ENCODE measurements around the gene TRAPPC5. TPM values are rescaled to one million over a fixed set of nuclear protein-coding genes. Genes with fewer than 3 reads are reported as not detected.

The TRAPPC5 gene
- total and polyA plus RNA-seq, 10 of the 15 experiments (the other 5 are each of a cell fraction or from before 2014, with no cell fraction given), result 4.2 to 210 (median 89.1) TPM

GRCh38 chr19:7637374-7638256 lies 43.0 kb upstream of the TRAPPC5 start:
- RAD21 ChIA-PET (ENCODE audit: unreplicated experiment), result interaction anchor here (0.6 to 1.6 kb wide), 7 partner anchors 68 to 292 kb away, joined by 3 to 6 read pairs (median 3); no protein-coding TSS in a partner anchor
- CTCF ChIA-PET, result interaction anchor here (0.6 to 2.2 kb wide), 6 partner anchors 8 to 270 kb away, joined by 3 to 12 read pairs (median 5); no protein-coding TSS in a partner anchor
- FAIRE-seq (no peak), DNase-seq (ENCODE audit: low read depth, low spot score) (no peak), ATAC-seq (peak; percentile 65)
- intact Hi-C loops (cut with micrococcal nuclease; ENCODE audit: unreplicated experiment), result no loop called here
- peak overlapping the region; percentile 75 for H3K27ac ChIP-seq (ENCODE audit: control insufficient read depth, insufficient read depth)
- SMC1A ChIA-PET (ENCODE audit: uncharacterized antibody, unreplicated experiment), result interaction anchor here (0.7 to 1.4 kb wide), 5 partner anchors 8 to 270 kb away, joined by 3 to 4 read pairs (median 4); partner anchors contain the start of genes PET100 and XAB2
- H3K36me3 ChIP-seq (ENCODE audit: control insufficient read depth in 2 of 2, insufficient read depth in 2 of 2, low read length in 1 of 2), result peaks cover 0 to 7% of the 10 kb centered on the region in 2 experiments; a peak in 1 of 4 replicates
- H3K79me2 ChIP-seq (ENCODE audit: control insufficient read depth, insufficient read depth, low read length), result peaks cover 18% of the 10 kb centered on the region
- WGBS (ENCODE audit: insufficient coverage, insufficient replicate concordance, low lambda C conversion rate, missing lambda C conversion rate), result 31% methylated on average over 30 of the region's 30 CpGs
- H3K4me2 ChIP-seq (ENCODE audit: control insufficient read depth, insufficient read depth), result peak overlapping the region; percentile 93
- TSS peak; percentile 63 for BruUV-seq (replicated peaks)
- in situ Hi-C loops (cut with MboI), result no loop called here
- H3K9ac ChIP-seq (ENCODE audit: control insufficient read depth, insufficient read depth, low read length), result peak overlapping the region; percentile 97
- H3K4me3 ChIP-seq, result peak overlapping the region; percentile 99
- POLR2A ChIA-PET, result interaction anchor here (0.5 to 1.8 kb wide), 7 partner anchors 19 to 832 kb away, joined by 3 to 6 read pairs (median 3); partner anchors contain the start of gene MAP2K7
- H4K20me1 ChIP-seq (ENCODE audit: control insufficient read depth, insufficient read depth), result no peaks in the 10 kb centered on the region
- H3K4me1 ChIP-seq (ENCODE audit: control insufficient read depth, insufficient read depth, low read length), result peaks cover 14% of the 10 kb centered on the region
- no peak for TF ChIP-seq EED (IDR thresholded peaks at IDR 0.05; ENCODE audit: low read depth)
- TF ChIP-seq, protein P1, sequence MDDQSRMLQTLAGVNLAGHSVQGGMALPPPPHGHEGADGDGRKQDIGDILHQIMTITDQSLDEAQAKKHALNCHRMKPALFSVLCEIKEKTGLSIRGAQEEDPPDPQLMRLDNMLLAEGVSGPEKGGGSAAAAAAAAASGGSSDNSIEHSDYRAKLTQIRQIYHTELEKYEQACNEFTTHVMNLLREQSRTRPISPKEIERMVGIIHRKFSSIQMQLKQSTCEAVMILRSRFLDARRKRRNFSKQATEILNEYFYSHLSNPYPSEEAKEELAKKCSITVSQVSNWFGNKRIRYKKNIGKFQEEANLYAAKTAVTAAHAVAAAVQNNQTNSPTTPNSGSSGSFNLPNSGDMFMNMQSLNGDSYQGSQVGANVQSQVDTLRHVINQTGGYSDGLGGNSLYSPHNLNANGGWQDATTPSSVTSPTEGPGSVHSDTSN (IDR thresholded peaks at IDR 0.05; ENCODE audit: insufficient replicate concordance, low read depth, low read length), result no peak
- TF ChIP-seq YY1 (IDR thresholded peaks at IDR 0.05; ENCODE audit: low read depth, low read length), result no peak
- no peak for TF ChIP-seq PKNOX1 (IDR thresholded peaks at IDR 0.05)
- TF ChIP-seq EGR1 (IDR thresholded peaks at IDR 0.05; ENCODE audit: borderline replicate concordance in 1 of 2, low read depth in 2 of 2, low read length in 2 of 2), result peak in 1 of 2 experiments; percentile 8; a peak in 1 of 3 replicates
- no peak for TF ChIP-seq NBN (IDR thresholded peaks at IDR 0.05)
- TF ChIP-seq BCL11A (IDR thresholded peaks at IDR 0.05; ENCODE audit: low read depth, low read length), result no peak
- TF ChIP-seq HDAC2 (IDR thresholded peaks at IDR 0.05), result no peak
- no peak for TF ChIP-seq SMAD1 (IDR thresholded peaks at IDR 0.05; ENCODE audit: low read depth, partially characterized antibody)
- no peak for TF ChIP-seq SREBF1 (IDR thresholded peaks at IDR 0.05; ENCODE audit: low read length)
- TF ChIP-seq ZBTB33 (IDR thresholded peaks at IDR 0.05), result no peak
- no peak for TF ChIP-seq ZSCAN29 (IDR thresholded peaks at IDR 0.05)
- TF ChIP-seq MTA2 (IDR thresholded peaks at IDR 0.05; ENCODE audit: low read depth), result no peak
- no peak for TF ChIP-seq ETV6 (conservative IDR thresholded peaks at IDR 0.05 in 1 of 2, IDR thresholded peaks at IDR 0.05 in 1 of 2; ENCODE audit: borderline replicate concordance in 1 of 2, low read depth in 1 of 2)
- TF ChIP-seq SIX5 (IDR thresholded peaks at IDR 0.05; ENCODE audit: low read depth, low read length, severe bottlenecking), result no peak
- no peak for TF ChIP-seq ESRRA (IDR thresholded peaks at IDR 0.05; ENCODE audit: low read length)
- no peak for TF ChIP-seq ZNF217 (IDR thresholded peaks at IDR 0.05)
- 0 out of 2 replicates have a peak, but pooled peaks have one; percentile 14 for TF ChIP-seq GATAD2B (conservative IDR thresholded peaks at IDR 0.05; ENCODE audit: low read depth)
- TF ChIP-seq SIN3A (IDR thresholded peaks at IDR 0.05; ENCODE audit: low read depth, low read length), result 0 out of 2 replicates have a peak, but pooled peaks have one; percentile 4
- TF ChIP-seq KDM1A (IDR thresholded peaks at IDR 0.05; ENCODE audit: borderline replicate concordance), result no peak
- H3K9me3 ChIP-seq (replicated peaks; ENCODE audit: control insufficient read depth, insufficient read depth, low read length), result no peaks in the 10 kb centered on the region
- H2AFZ ChIP-seq (ENCODE audit: control insufficient read depth, low read depth, low read length), result peak overlapping the region; percentile 26; the same call in 1 of the 2 replicates
- H3K27me3 ChIP-seq (replicated peaks in 1 of 2; ENCODE audit: control insufficient read depth in 2 of 2, insufficient read depth in 2 of 2, low read length in 1 of 2), result no peaks in the 10 kb centered on the region

All from GM12878 (cell line).